Breast epithelium (tissue), 4 donors: Measurements from ENCODE around the gene PIK3R1. TPM values are rescaled to one million over a fixed set of nuclear protein-coding genes. Genes with fewer than 3 reads are reported as not detected.

ENCODE experiments used
- DNase-seq, 2 donors: peaks; one replicate each; pipeline ENCODE4 v3.0.0-alpha.2; 2019; ENCODE audit warnings: low spot score in 2 of 2
- H3K27ac ChIP-seq, 2 donors: fragments of 200-600 bp; sonication (generic) in 1 of 2; one replicate each; pipeline ENCODE4 v1.5.1; 2016 to 2019; ENCODE audit warnings: mild to moderate bottlenecking in 1 of 2
- H3K27me3 ChIP-seq, 2 donors: fragments of 200-600 bp; sonication (generic) in 1 of 2; one replicate each; pipeline versions ENCODE4 v1.5.1 to v1.6.0; 2017 to 2019; ENCODE audit warnings: control low read depth in 1 of 2, mild to moderate bottlenecking in 1 of 2
- H3K36me3 ChIP-seq: fragments of 200-600 bp; one replicate; pipeline ENCODE4 v1.5.1; 2019
- H3K4me1 ChIP-seq, 2 donors: fragments of 200-600 bp; sonication (generic); one replicate each; pipeline ENCODE4 v1.5.1; 2016 to 2019; ENCODE audit warnings: control low read depth in 1 of 2
- H3K4me3 ChIP-seq, 3 donors: fragments of 200-600 bp; sonication (generic); 1 replicate in 2 of 3; 2 replicates in 1 of 3; pipeline ENCODE4 v1.5.1; 2016 to 2019; ENCODE audit warnings: mild to moderate bottlenecking in 3 of 3, moderate library complexity in 2 of 3
- H3K9me3 ChIP-seq, 2 donors: fragments of 200-600 bp; sonication (generic) in 1 of 2; one replicate each; pipeline ENCODE4 v1.5.1; 2016 to 2019; ENCODE audit warnings: control low read depth in 1 of 2
- CTCF ChIP-seq, 3 donors: fragments of 450-650 bp; IDR thresholded peaks; one replicate each; pipeline ENCODE4 v1.5.1; 2016 to 2017; ENCODE audit warnings: antibody characterized with exemption in 3 of 3, mild to moderate bottlenecking in 3 of 3, moderate library complexity in 3 of 3
- POLR2A ChIP-seq: fragments of 450-650 bp; IDR thresholded peaks from one replicate; pipeline ENCODE4 v1.6.1; 2016; ENCODE audit warnings: antibody characterized with exemption, mild to moderate bottlenecking, moderate library complexity
- POLR2AphosphoS5 ChIP-seq, 3 donors: sonication (generic); formaldehyde crosslinking; IDR thresholded peaks; one replicate each; pipeline ENCODE4 v1.6.1; 2017; ENCODE audit warnings: antibody characterized with exemption in 3 of 3
- intact Hi-C: fragments of 100-400 bp; cut with DNase I; formaldehyde crosslinking; loops from one replicate; pipeline ENCODE4 v1.15.1; 2023; ENCODE audit warnings: low total_unique reads
- total RNA-seq, 3 donors: library from RNA; depleted of rRNA; stranded (reverse); fragments of >200 nt; gene quantifications; one replicate each; pipeline ENCODE4 v1.1.0, GENCODE V29; 2016

Gene PIK3R1
- total RNA-seq, 3 donors from 2014 or later, result 193 to 429 (median 275) TPM

- H3K4me3 ChIP-seq, result no peak overlapping the region
- intact Hi-C loops, result no loop called here
Measured at GRCh38 chr5:68282001-68282400, 66.4 kb downstream of the PIK3R1 start.

GRCh38 chr5:68283766-68284165 is 68.2 kb downstream of the PIK3R1 start:
- peak overlapping the region; percentile 62 to 94 for H3K27ac ChIP-seq
- intact Hi-C loops, result no loop called here

More at GRCh38 chr5:68282001-68282400, 66.4 kb downstream of the PIK3R1 start:
- no peak for TF ChIP-seq POLR2AphosphoS5 (IDR thresholded peaks at IDR 0.05)
- TF ChIP-seq POLR2A, result no peak
- TF ChIP-seq CTCF (IDR thresholded peaks at IDR 0.05), result no peak
- Histone ChIP-seq H3K9me3 (no peaks in the 10 kb centered on the region), H3K36me3 (no peaks in the 10 kb centered on the region), H3K27ac (peak overlapping the region; percentile 14 to 68), H3K27me3 (no peaks in the 10 kb centered on the region), H3K4me1 (peaks cover 1 to 17% of the 10 kb centered on the region in 2 donors)
- no peak for DNase-seq

GRCh38 chr5:68285075-68285840 is 69.7 kb downstream of the PIK3R1 start:
- Histone ChIP-seq H3K4me3 (no peak overlapping the region), H3K36me3 (no peaks in the 10 kb centered on the region), H3K9me3 (no peaks in the 10 kb centered on the region), H3K27ac (peak overlapping the region; percentile 66 to 94), H3K27me3 (no peaks in the 10 kb centered on the region), H3K4me1 (peaks cover 6 to 23% of the 10 kb centered on the region in 2 donors)
- DNase-seq, result no peak
- no peak for TF ChIP-seq POLR2AphosphoS5 (IDR thresholded peaks at IDR 0.05)
- no peak for TF ChIP-seq CTCF (IDR thresholded peaks at IDR 0.05)
- no peak for TF ChIP-seq POLR2A
- intact Hi-C loops, result no loop called here

More at GRCh38 chr5:68283766-68284165, 68.2 kb downstream of the PIK3R1 start:
- TF ChIP-seq CTCF (IDR thresholded peaks at IDR 0.05) (no peak), POLR2A (no peak), POLR2AphosphoS5 (IDR thresholded peaks at IDR 0.05) (no peak)
- no peak for DNase-seq
- Histone ChIP-seq H3K4me1 (peaks cover 6 to 22% of the 10 kb centered on the region in 2 donors), H3K4me3 (no peak overlapping the region), H3K9me3 (no peaks in the 10 kb centered on the region), H3K36me3 (no peaks in the 10 kb centered on the region), H3K27me3 (no peaks in the 10 kb centered on the region)

- Histone ChIP-seq H3K27ac (peak overlapping the region; percentile 66 to 94), H3K9me3 (no peaks in the 10 kb centered on the region), H3K4me1 (peaks cover 6 to 31% of the 10 kb centered on the region in 2 donors), H3K4me3 (no peak overlapping the region), H3K36me3 (no peaks in the 10 kb centered on the region), H3K27me3 (no peaks in the 10 kb centered on the region)
- DNase-seq, result no peak
- intact Hi-C loops, result no loop called here
- TF ChIP-seq CTCF (IDR thresholded peaks at IDR 0.05) (peak; percentile 74 to 76 (median 74)), POLR2A (no peak), POLR2AphosphoS5 (IDR thresholded peaks at IDR 0.05) (no peak)
Measured at GRCh38 chr5:68285851-68286611, 70.5 kb downstream of the PIK3R1 start.

GRCh38 chr5:68286612-68286912 is 71.0 kb downstream of the PIK3R1 start:
- Histone ChIP-seq H3K9me3 (no peaks in the 10 kb centered on the region), H3K4me1 (peaks cover 6 to 33% of the 10 kb centered on the region in 2 donors), H3K27ac (peak overlapping the region; percentile 90 to 94), H3K4me3 (no peak overlapping the region), H3K36me3 (no peaks in the 10 kb centered on the region), H3K27me3 (no peaks in the 10 kb centered on the region)
- intact Hi-C loops, result no loop called here
- TF ChIP-seq CTCF (IDR thresholded peaks at IDR 0.05), result no peak
- no peak for TF ChIP-seq POLR2AphosphoS5 (IDR thresholded peaks at IDR 0.05)
- no peak for TF ChIP-seq POLR2A
- no peak for DNase-seq
